K562 (cell line): Measurements from ENCODE around the gene RNF114.

Source experiments
- BCLAF1 ChIP-seq, 2 experiments: fragments of 450-650 bp in 1 of 2; IDR thresholded peaks; 2 replicates each; pipeline ENCODE4 v1.6.1; 2011 to 2017; ENCODE audit warnings: low read depth in 2 of 2, antibody characterized with exemption in 1 of 2, borderline replicate concordance in 1 of 2, low read length in 1 of 2, mild to moderate bottlenecking in 1 of 2, mixed read lengths in 1 of 2; ENCODE audit not compliant: control insufficient read depth in 1 of 2
- EZH2 ChIP-seq: IDR thresholded peaks from 2 replicates; pipeline ENCODE4 v1.6.1; 2012; ENCODE audit warnings: low read depth, mild to moderate bottlenecking, inconsistent platforms, low read length, borderline replicate concordance
- FOXA1 ChIP-seq: fragments of 450-650 bp; IDR thresholded peaks from 2 replicates; pipeline ENCODE4 v1.6.1; 2016; ENCODE audit warnings: mild to moderate bottlenecking, borderline replicate concordance
- HEY1 ChIP-seq: fragments of 250-450 bp; sonication (Bioruptor Pico); IDR thresholded peaks from 2 replicates; pipeline ENCODE4 v1.5.0; 2020; ENCODE audit warnings: mild to moderate bottlenecking, moderate library complexity, borderline replicate concordance
- MXI1 ChIP-seq: IDR thresholded peaks from 2 replicates; pipeline ENCODE4 v1.6.1; 2011; ENCODE audit warnings: low read depth, mild to moderate bottlenecking, improper control_type of control experiment, low read length
- NBN ChIP-seq: fragments of 450-650 bp; IDR thresholded peaks from 2 replicates; pipeline ENCODE4 v1.6.1; 2016; ENCODE audit warnings: low read depth, mild to moderate bottlenecking
- SRSF7 ChIP-seq: fragments of 200-400 bp; formaldehyde crosslinking; optimal IDR thresholded peaks from 2 replicates; pipeline ENCODE3; 2017; ENCODE audit warnings: mild to moderate bottlenecking, low read depth, low read length
- ZFX ChIP-seq: sonication (generic); formaldehyde crosslinking; IDR thresholded peaks from 2 replicates; pipeline ENCODE4 v1.8.0; 2022; ENCODE audit warnings: mild to moderate bottlenecking, missing genetic modification reagents, moderate library complexity
- ZNF121 ChIP-seq: sonication (generic); formaldehyde crosslinking; conservative IDR thresholded peaks from 2 replicates; pipeline ENCODE4 v1.8.0; 2022; ENCODE audit warnings: missing genetic modification reagents
- TF ChIP-seq, protein P1 (sequence below): fragments of 200-800 bp; sonication (Bioruptor generic); IDR thresholded peaks from 2 replicates; pipeline ENCODE4 v1.6.1; 2017; ENCODE audit warnings: missing genetic modification characterization, missing compliant biosample characterization

GRCh38 chr20:49919461-49919860 is 16.7 kb upstream of the RNF114 start:
- TF ChIP-seq MXI1: no peak
- TF ChIP-seq ZFX (CRISPR knock-in tag): no peak
- no peak for TF ChIP-seq NBN
- no peak for TF ChIP-seq EZH2
- TF ChIP-seq, protein P1, sequence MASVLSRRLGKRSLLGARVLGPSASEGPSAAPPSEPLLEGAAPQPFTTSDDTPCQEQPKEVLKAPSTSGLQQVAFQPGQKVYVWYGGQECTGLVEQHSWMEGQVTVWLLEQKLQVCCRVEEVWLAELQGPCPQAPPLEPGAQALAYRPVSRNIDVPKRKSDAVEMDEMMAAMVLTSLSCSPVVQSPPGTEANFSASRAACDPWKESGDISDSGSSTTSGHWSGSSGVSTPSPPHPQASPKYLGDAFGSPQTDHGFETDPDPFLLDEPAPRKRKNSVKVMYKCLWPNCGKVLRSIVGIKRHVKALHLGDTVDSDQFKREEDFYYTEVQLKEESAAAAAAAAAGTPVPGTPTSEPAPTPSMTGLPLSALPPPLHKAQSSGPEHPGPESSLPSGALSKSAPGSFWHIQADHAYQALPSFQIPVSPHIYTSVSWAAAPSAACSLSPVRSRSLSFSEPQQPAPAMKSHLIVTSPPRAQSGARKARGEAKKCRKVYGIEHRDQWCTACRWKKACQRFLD: no peak
- TF ChIP-seq BCLAF1 (IDR thresholded peaks at IDR 0.05; ENCODE audit: borderline replicate concordance in 1 of 2, control insufficient read depth in 1 of 2, low read depth in 2 of 2, low read length in 1 of 2): no peak
- TF ChIP-seq ZNF121 (CRISPR knock-in tag): no peak
- no peak for TF ChIP-seq FOXA1
- no peak for TF ChIP-seq SRSF7
- TF ChIP-seq HEY1: no peak
